IPS-18a (cell line): ENCODE measurements around the gene CDC42EP4.
"Not testable (repeated sequence)": the region's sequence is repeated elsewhere in the genome, so short reads cannot be mapped to it uniquely, and the experiment has no call there.

Experiments
- H3K27ac ChIP-seq: one replicate; pipeline ENCODE4 v1.5.1; 2013; ENCODE audit warnings: low read length
- H3K27me3 ChIP-seq: one replicate; pipeline ENCODE4 v1.6.1; 2013; ENCODE audit warnings: mild to moderate bottlenecking, low read length; ENCODE audit not compliant: control insufficient read depth, insufficient read depth
- H3K36me3 ChIP-seq: one replicate; pipeline ENCODE4 v1.6.1; 2013; ENCODE audit warnings: low read depth, low read length; ENCODE audit not compliant: control insufficient read depth
- H3K4me1 ChIP-seq: one replicate; pipeline ENCODE4 v1.6.1; 2013; ENCODE audit warnings: low read depth, low read length; ENCODE audit not compliant: control insufficient read depth
- H3K4me3 ChIP-seq: one replicate; pipeline ENCODE4 v1.5.1; 2013; ENCODE audit warnings: low read length
- H3K9ac ChIP-seq: one replicate; pipeline ENCODE4 v1.6.1; 2013; ENCODE audit warnings: mild to moderate bottlenecking, low read length, moderate library complexity
- H3K9me3 ChIP-seq: one replicate; pipeline ENCODE4 v1.6.1; 2013; ENCODE audit warnings: low read depth, low read length; ENCODE audit not compliant: control insufficient read depth

CDC42EP4 gene

GRCh38 chr17:73316919-73317505, 5.2 kb upstream of the CDC42EP4 start:
- H3K27ac ChIP-seq = no peak overlapping the region
- no peak overlapping the region for H3K4me3 ChIP-seq

DNA sequence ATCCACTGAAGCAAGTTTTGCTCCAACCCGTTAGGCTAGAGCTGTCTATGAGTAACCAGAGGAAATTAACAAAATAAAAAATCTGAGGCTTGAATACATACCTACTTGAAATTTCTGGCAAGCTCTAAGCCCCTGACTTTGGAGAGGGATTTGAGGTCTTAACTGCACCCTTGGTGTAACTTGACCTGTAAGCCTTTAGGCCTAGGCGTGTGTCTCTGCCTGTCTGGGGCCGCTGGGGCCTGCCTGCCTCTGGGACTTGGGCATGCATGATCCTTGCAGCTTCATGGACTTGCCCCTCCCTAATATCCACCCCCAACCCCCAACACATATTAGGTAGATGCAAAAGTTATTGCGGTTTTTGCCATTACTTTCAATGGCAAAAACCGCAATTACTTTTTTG, 3.7 kb upstream of the CDC42EP4 start:
- Histone ChIP-seq H3K4me1 (peaks cover 10% of the 10 kb centered on the region), H3K27me3 (peaks cover 18% of the 10 kb centered on the region), H3K27ac (no peak overlapping the region)

More at GRCh38 chr17:73316919-73317505, 5.2 kb upstream of the CDC42EP4 start:
- H3K9ac ChIP-seq = no peak overlapping the region
- H3K4me1 ChIP-seq = peaks cover 10% of the 10 kb centered on the region
- H3K36me3 ChIP-seq = no peaks in the 10 kb centered on the region
- H3K27me3 ChIP-seq = peaks cover 18% of the 10 kb centered on the region
- no peaks in the 10 kb centered on the region for H3K9me3 ChIP-seq

DNA sequence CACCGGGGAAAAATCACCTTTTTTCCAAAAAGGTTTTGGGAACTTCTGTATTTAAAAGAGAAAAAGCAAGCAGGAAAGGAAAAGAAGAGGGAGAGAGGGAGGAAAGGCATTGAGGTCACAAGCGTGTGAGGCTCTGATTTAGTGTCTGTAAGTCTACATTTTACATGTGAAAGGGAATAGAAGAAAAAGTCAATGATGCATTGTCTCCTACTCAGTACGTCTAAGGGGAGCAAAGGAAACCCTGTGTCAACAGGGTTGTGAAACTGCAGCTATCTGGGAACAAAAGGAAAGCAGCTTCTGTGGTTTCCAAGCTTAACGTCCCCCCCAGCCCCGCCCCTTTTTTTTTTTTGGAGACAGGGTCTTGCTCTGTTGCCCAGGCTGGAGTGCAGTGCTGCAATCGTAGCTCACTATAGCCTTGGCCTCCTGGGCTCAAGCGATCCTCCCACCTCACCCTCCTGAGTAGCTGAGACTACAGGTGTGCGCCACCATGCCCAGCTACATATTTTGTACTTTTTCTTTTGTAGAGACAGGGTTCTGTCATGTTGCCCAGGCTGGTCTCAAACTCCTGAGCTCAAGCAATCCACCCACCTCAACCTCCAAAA, 1.8 kb upstream of the CDC42EP4 start:
- H3K36me3 ChIP-seq = no peaks in the 10 kb centered on the region
- no peak overlapping the region for H3K4me3 ChIP-seq
- no peak overlapping the region for H3K27ac ChIP-seq
- peaks cover 18% of the 10 kb centered on the region for H3K4me1 ChIP-seq
- H3K27me3 ChIP-seq = peaks cover 18% of the 10 kb centered on the region
- H3K9ac ChIP-seq = no peak overlapping the region
- no peaks in the 10 kb centered on the region for H3K9me3 ChIP-seq

More for the DNA sequence above, 3.7 kb upstream of the CDC42EP4 start:
- no peak overlapping the region for H3K9ac ChIP-seq
- no peak overlapping the region for H3K4me3 ChIP-seq
- no peaks in the 10 kb centered on the region for H3K36me3 ChIP-seq
- H3K9me3 ChIP-seq = no peaks in the 10 kb centered on the region

DNA sequence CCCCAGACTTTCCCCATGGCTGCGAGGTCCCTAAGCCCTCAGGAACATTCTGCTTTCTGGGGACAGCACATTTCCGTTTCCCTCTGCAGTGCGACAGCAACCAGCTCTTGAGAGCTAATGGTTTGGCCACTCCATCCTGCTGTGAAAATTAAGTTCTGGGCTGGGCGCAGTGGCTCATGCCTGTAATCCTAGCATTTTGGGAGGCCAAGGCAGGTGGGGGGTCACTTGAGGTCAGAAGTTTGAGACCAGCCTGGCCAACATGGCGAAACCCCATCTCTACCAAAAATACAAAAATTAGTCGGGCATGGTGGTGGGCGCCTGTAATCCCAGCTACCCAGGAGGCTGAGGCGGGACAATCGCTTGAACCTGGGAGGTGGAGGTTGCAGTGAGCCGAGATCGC, 1.1 kb upstream of the CDC42EP4 start:
- peaks cover 18% of the 10 kb centered on the region for H3K4me1 ChIP-seq
- H3K27ac ChIP-seq, H3K9me3 ChIP-seq, H3K36me3 ChIP-seq, H3K9ac ChIP-seq: not testable (repeated sequence)
- peaks cover 18% of the 10 kb centered on the region for H3K27me3 ChIP-seq
- peak overlapping the region; percentile 64 for H3K4me3 ChIP-seq

DNA sequence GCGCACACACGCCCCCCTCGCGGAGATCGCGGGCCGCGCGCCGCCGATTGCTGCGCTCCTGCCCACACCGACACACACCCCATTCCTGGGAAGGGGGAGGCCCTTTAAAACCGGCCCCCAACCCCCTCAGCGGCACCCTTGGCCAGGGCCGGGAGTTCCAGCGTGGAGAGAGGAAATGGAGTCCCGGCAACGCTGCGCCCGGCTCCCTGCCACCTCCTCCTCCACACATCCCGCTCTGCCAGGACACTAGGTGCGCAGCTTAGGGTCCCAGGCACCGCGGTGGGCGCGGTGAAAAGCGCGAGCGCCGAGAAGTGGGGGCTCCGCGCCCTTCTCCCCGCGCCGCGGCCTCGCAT, 397 bp downstream of the CDC42EP4 start:
- Histone ChIP-seq H3K36me3 (no peaks in the 10 kb centered on the region), H3K27ac (no peak overlapping the region), H3K9ac (peak overlapping the region; percentile 53), H3K4me1 (peaks cover 18% of the 10 kb centered on the region), H3K27me3 (peaks cover 18% of the 10 kb centered on the region), H3K4me3 (peak overlapping the region; percentile 64), H3K9me3 (no peaks in the 10 kb centered on the region)

DNA sequence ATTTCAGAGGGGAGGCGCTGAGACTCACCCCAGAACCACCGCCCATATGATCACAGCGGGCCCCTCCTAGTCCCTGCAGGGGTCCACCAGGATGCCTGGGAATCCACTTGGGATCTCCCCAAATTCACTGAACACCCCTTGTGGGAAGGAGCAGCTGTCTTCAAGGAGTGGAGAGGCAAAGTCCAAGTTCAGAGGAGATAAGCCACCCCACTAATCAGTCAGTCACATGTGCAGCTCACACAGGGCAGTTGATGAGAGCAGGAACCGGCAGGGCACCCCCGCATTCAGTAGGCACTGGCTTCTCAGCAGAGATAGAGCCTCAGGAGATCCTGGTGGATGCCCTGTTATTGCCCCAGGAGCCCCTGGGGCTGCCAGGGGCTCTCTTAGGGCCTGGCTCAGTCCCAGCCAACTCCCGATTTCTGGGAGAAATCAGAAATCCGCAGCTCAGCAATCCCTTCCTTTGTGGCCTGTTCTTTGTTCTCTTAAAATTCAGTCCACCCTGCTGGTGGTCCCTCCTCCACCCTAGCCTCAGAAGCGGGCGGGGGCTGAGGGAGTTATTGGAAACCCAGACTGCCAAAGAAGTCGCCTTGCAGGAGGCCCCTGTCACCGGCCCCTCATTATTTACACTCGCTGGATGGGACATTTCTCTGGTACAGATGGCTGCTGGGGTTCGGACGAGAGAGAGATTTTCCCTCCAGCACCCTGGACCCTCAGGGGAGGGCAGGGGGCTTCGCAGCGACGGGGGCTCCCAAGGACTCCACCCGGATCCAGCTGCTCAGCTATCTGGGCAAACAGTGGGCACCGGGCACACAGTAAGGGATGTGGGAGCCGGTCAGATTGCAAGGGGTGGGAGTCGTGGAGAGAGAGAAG, 1.8 kb downstream of the CDC42EP4 start:
- Histone ChIP-seq H3K4me1 (peaks cover 28% of the 10 kb centered on the region), H3K27ac (peak overlapping the region; percentile 12), H3K36me3 (no peaks in the 10 kb centered on the region), H3K4me3 (peak overlapping the region; percentile 64), H3K9me3 (no peaks in the 10 kb centered on the region), H3K9ac (peak overlapping the region; percentile 53), H3K27me3 (peaks cover 18% of the 10 kb centered on the region)

GRCh38 chr17:73308959-73309358, 2.8 kb downstream of the CDC42EP4 start:
- not testable (repeated sequence) for H3K27ac ChIP-seq, H3K9ac ChIP-seq, H3K9me3 ChIP-seq, H3K4me3 ChIP-seq, H3K36me3 ChIP-seq
- Histone ChIP-seq H3K4me1 (peaks cover 32% of the 10 kb centered on the region), H3K27me3 (peaks cover 13% of the 10 kb centered on the region)

DNA sequence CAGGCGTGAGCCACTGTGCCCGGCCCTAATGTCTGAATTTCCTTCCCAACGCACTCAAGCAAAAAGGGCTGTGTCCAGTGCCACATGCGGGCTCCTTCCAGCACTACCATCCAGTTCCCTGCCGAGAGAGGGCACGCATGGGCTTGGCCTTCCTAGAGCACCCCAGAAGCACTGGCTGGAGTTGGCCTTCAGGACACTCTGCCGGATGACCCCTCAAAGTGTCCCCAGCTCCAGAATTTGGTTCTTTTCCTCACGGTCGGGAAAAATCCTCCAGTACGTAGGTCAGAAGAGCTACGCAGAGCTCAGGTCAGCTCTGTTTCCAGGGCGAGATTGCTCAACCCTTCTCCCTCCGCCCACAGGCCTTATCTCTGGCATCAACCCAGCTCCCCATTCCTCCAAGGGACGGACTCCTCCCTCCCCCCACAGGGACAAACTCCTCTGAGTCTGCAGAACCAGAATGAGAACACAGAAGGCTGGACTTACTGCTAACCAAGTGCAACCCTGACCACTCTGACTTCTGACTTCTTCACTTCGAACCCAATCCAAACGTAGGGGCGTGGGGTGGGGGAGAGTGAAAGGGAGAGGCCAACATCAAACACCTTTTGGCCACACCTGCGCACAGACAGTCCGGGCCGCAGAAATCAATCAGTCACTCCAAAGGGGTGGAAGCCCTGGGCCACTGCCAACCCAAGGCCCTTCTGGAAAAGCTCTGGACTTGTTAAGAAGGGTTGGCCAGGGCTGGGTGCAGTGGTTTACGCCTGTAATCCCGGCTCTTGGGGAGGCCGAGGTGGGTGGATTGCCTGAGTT, 3.6 kb downstream of the CDC42EP4 start:
- no peak overlapping the region for H3K9ac ChIP-seq
- H3K9me3 ChIP-seq = no peaks in the 10 kb centered on the region
- peaks cover 29% of the 10 kb centered on the region for H3K4me1 ChIP-seq
- no peak overlapping the region for H3K4me3 ChIP-seq
- H3K27ac ChIP-seq = no peak overlapping the region
- peaks cover 9% of the 10 kb centered on the region for H3K27me3 ChIP-seq
- H3K36me3 ChIP-seq = no peaks in the 10 kb centered on the region

- Histone ChIP-seq H3K36me3 (no peaks in the 10 kb centered on the region), H3K9me3 (no peaks in the 10 kb centered on the region), H3K27me3 (no peaks in the 10 kb centered on the region), H3K4me1 (peaks cover 22% of the 10 kb centered on the region), H3K27ac (no peak overlapping the region), H3K9ac (no peak overlapping the region), H3K4me3 (no peak overlapping the region)
Observed at GRCh38 chr17:73307130-73307529, 4.7 kb downstream of the CDC42EP4 start.

DNA sequence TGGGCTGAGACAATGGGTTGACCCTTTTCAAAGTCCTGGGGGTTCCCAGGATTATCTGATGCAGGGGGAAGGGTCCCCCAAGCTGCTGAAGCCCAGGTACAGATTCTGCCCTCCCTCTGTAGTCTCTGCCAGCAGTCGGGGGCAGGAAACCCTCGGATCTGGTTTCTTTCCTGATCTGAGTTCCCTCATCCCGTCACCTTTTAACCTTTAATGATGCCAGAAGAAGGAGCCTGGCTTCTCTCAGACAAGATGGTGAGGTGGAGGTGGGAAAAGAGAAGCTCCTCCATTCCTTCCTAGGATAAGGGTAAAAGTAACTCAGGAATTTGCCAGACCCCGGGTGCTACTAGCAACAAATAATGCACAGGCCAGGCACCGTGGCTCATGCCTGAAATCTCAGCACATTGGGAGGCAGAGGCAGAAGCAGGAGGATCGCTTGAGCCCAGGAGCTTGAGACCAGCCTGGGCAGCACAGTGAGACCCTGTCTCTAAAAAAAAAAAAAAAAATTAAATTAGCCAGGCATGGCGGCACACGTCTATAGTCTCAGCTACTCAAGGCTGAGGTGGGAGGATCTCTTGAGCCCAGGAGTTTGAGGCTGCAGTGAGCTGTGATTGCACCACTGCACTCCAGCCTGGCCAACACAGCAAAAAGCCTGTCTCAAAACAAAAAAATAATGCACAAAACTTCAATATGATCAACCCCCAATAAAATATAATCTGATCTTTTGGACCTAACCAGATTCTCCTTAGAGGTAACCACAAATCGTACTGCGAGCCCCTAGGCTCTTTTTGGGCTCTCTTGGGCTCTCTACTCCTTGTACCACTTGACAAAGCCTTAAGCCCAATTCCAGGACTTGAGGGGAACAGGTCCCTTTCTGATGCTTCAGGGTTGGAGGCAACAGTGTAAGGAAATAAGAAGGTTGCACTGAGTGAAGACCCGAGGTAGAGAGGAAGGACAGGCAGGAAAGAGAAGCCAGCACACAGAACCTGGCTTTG, 5.7 kb downstream of the CDC42EP4 start:
- Histone ChIP-seq H3K9me3 (no peaks in the 10 kb centered on the region), H3K27me3 (no peaks in the 10 kb centered on the region), H3K36me3 (no peaks in the 10 kb centered on the region), H3K9ac (no peak overlapping the region), H3K4me3 (no peak overlapping the region), H3K27ac (no peak overlapping the region), H3K4me1 (peaks cover 22% of the 10 kb centered on the region)
